HG03280 (cell line): Measurements from ENCODE around the gene STX16.

Source experiments
- ATAC-seq: cut with Tn5 transposase; IDR thresholded peaks from one replicate; pipeline ENCODE4 v1.9.1; 2021; ENCODE audit warnings: mild to moderate bottlenecking, moderate library complexity; ENCODE audit not compliant: unreplicated experiment

The STX16 gene

GRCh38 chr20:58618351-58619076 is 32.6 kb upstream of the STX16 start:
- no peak for ATAC-seq

GRCh38 chr20:58619077-58619863 is 31.8 kb upstream of the STX16 start:
- no peak for ATAC-seq

DNA sequence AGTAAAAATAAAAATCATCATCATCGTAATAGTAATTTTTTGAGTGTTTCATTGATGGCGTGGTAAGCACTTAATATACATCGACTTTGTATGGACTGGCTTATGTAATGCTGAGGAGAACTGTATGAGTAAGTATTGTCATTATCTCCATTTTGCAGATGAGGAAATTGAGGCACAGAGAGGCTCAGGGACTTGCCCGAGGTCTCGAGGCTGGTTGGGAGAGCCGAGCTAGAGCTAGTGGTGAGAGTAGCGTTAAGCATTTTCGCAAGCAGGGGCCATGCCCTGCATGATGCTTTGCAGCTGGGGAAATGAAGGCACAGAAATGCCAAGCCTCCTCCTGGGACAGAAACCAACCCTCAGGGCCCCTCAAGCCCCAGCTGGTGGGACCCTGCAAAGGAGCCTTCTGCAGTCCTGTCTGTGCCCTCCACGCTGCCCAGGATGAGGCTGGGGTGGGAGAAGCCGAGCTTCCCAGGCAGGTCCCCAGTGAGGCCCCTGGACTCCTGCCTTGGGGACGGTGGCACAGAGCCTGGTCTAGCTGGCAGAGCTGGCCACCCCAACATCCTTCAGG is 31.1 kb upstream of the STX16 start:
- no peak for ATAC-seq

DNA sequence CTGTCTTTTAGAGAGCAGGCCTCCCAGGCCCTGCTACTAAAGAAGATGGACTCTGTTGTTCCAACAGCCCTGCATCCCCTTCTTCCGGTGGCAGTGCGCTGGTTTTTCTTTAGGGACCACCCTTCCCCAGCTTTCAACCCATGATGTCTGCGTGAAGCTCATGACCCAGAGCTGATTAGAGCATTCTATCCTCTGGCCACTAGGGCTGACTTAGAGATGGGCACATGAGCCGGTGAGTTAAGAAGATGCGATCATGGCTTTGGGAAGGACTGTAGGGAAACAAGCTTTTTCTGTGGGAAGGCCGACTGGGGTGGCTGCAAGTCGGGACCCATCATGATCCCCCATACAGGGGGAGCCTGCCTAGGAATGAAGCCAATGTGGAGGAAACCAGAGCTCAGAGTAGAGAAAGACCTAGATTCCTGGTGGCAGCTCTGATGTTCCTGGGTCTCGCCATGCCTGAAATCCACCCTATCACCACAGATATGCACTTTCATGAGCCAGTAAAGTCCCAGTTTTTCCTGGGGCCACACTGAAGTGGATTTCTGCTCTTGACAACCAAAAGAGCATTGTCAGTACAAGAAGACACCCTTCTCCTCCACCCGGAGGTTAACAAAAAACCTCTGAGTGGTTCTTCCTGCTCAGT is 29.1 kb upstream of the STX16 start:
- no peak for ATAC-seq

DNA sequence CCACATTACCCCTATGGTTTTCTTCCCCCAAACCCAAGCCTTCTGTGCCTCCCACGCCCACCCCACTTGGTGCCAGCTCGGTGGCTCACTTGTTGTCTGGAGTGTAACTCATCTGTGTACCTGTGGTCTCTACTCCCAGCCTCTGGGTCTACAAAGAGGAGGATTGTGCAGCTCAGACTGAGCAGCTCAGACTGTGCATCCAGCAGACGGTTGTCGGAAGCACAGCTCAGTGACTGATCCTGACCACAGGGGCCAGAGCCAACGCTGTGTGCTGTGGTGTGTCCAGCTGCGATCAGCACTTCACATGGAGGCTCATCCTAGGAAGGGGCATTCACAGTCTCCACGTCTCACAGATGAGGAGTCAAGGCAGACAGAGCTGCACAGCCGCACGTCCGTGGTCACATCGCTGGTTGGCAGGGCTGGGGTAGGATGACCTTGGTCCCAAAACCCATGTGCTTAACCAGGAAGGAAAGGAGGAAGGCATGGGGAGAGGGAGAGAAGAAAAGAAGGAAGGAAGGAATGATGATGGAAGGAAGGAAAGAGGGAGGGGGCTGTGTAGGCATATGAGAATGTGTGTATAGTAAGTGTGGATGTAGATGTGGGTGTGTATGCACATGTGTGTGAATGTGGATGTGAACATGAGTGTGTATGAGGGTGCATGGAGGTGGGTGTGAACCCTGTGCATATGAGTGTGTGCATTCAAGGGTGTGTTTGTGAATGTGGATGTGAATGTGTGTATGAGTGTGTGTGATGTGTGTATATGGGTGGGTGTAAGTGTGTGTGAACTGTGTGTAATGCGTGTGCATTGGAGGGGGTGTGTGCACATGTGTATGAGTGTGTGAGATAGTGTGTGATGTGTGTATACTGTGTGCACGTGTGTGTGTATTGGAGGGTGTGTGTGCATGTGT is 28.2 kb upstream of the STX16 start:
- no peak for ATAC-seq

GRCh38 chr20:58623579-58624473 is 27.3 kb upstream of the STX16 start:
- no peak for ATAC-seq

GRCh38 chr20:58624687-58625086 is 26.4 kb upstream of the STX16 start:
- ATAC-seq, result no peak

DNA sequence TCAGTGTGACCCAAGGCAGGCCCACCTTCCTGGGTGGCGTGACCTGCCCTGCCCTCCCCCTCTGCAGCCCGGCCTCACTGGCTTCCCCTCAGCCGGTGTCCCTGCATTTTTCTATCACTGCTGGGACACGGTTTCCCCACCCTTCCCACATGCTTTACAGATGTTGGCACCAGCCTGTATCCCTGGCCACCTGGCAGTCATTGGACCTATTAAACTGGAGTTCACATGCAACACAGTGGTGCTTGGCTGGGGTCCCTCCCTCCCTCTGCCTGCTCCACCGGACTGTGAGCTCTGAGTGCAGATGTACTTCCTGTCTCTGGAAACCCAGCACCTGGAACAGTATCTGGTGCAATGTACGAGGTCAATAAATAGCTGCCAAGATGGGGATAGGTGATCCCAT is 25.5 kb upstream of the STX16 start:
- no peak for ATAC-seq

DNA sequence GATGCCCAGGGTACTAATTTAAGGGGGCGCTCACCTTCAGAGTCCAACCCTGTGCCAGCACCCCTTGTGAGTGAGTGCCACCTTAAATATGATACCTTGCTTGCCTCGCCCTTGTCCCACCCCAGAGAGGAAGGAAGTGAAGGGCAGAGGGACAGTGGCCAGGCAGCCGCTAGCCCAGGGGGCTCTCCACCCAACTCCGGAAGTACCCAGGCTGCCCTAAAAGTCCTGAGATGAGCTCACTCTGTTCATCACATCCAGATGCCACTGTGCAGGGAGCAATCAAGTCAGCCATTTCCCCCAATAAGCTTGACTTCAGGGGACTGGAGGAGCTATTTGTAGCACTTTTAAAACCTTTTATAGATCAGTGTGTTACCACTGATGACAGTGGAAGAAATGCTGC is 25.0 kb upstream of the STX16 start:
- no peak for ATAC-seq

DNA sequence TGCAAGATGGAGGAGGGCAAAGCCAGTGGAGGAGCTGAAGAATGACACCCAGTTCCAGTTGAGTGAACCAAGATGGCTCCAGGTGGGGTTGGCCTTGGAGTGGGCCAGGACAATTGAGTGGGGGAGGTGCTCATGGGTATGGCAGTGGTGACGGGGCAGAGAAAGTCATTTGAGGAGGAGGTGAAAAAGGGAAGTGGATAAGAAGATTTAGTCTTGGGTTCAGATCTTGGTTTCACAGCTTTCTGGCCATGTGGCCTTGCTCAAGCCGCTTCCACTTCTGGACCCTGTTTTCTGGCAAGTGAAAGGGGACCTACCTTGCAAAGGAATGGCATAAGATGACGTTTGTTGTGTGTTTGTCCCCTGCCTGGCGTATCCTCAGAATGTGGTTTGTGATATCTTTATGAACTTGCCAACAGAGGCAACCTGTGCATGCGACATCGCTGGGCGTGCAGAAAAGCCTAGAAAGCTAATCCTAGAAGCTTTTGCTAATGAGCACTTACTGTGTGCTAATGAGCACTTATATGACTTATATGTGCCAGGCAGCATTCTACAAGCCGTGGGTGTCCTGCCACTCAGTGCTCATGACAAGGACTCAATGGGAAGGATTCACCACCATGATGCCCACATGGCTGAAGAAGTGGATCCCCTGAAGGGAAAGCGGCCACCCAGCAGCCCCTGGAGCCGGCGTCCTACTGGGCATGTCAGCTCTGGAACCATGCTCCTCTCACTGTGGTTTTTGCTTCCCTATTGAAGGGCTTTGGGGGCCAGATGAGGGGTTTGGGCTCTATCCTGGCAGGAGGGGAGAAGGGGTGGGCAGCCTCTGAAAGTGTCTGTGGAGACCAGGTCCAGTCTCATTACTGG is 23.6 kb upstream of the STX16 start:
- ATAC-seq, result no peak

- no peak for ATAC-seq
Measured at GRCh38 chr20:58628491-58629214, 22.4 kb upstream of the STX16 start.

DNA sequence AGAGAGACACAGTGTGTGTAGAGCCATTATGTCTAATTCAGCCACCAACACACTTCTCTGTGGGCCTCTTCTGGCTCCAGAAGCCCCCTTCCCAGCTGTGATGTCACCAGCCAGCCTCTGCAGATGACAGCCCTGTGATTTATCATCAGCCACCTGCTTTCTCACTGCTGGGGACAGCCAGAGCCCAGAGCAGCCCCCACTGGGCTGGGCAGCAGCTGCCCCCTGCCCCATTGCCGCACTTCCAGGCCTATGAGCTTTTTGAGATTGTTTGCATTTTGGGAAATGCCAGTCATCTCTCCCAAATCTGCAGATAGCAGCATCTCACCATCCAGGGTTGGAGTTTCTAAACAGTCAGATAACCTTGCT is 21.9 kb upstream of the STX16 start:
- no peak for ATAC-seq

DNA sequence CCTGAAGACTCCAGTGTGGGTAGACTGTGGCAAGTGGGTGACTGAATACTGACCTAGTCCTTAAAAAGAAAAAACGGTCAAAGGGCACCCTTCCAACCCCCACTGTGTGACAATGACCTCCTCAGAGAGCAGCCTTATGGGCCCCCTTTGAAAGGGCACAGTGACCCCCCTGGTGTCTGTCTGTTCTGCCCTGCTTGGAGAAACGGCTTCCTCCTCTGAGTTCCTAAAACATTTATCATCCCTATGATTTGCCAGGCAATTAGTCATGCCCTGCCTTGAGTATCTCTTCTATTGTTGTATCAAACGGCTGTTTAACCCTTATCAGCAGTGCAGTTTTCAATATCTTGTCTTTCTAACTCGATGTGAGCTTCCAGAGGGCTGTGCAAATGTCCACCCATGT is 21.0 kb upstream of the STX16 start:
- ATAC-seq, result no peak

DNA sequence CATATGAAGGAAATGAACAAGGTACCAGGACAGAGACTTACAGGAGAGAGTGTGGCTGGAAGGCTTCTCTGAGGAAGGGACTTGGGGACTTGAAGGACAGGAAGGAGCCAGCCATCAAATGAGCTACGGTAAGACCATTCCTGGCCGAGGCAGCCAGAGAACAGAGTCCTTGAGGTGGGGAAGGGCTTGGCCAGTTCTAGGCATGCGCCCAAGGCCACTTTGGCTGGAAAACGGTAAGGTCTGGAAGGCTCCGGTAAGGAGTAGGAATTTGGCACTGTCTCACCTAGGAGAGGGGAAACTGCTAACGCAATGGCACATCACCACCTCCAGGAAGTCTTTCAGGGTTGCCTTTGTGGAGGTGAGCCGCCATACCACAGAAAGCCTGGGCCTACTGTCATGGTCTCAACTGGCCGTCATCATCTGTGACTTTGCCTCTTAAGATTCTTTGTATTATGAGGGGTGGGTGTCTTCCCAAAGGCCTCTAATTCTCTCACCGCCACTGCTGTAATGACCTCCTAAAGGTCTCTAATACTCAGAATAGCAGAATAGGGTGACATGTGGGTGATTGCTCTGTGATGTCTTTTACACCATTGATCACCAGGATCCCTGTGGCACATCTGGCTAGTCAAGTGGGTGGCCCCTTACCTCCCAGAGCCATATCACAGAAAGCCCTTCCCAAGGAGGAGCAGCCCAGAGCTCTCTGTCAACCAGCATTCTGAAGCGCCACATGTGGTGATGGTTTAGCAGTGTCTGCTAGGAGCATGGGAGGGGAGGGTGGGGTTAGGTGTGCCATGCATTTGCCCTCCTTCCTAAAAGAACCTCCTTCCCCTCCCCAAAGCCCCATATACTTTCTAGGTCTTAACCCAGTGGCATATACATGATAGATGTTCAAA is 17.7 kb upstream of the STX16 start:
- ATAC-seq, result no peak

DNA sequence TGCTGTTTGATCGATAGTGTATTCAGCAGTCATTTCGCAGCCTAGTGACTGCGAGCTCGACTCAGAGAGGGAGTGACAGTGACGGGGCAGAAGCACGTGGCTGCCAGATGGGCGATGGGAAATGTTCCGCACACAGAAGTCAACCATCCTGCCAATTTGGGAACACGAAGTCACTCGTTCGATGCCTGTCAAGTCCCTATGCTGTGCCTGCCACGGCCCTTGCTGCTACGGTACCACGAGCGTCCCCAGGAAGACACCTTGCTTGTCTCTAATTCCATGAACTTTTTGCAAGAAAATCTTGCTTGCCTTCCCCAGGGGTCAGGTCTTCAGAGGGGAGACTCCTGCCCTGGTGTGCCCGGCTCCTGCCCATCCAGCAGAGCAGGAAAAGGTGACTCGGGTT is 17.0 kb upstream of the STX16 start:
- no peak for ATAC-seq

- ATAC-seq, result no peak
Measured at GRCh38 chr20:58634521-58635278, 16.4 kb upstream of the STX16 start.
